ENCODE data around the gene TMEM150A. TPM values are rescaled to one million over a fixed set of nuclear protein-coding genes. Genes with fewer than 3 reads are reported as not detected.

TMEM150A gene, protein sequence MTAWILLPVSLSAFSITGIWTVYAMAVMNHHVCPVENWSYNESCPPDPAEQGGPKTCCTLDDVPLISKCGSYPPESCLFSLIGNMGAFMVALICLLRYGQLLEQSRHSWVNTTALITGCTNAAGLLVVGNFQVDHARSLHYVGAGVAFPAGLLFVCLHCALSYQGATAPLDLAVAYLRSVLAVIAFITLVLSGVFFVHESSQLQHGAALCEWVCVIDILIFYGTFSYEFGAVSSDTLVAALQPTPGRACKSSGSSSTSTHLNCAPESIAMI
- total RNA-seq (2014; rRNA removed; shearing (Covaris generic)): 15.7 and 17.9 TPM in 2 replicates

- Histone ChIP-seq H3K36me3 (replicated peaks; ENCODE audit: control insufficient read depth, insufficient read depth, low read length) (peaks cover under 1% of the 10 kb centered on the region), H3K4me3 (ENCODE audit: insufficient read depth, low read depth, low read length) (peak within 1 kb of the TSS; percentile 94), H3K27me3 (ENCODE audit: control insufficient read depth, insufficient read depth, low read length) (no peaks in the 10 kb centered on the region)
These were observed at the start of gene TMEM150A for GRCh38 chr2:85602476-85603234. Gene TMEM150A (minus strand): TSS chr2:85602698. CDS start chr2:85601948, 750 bp downstream.

GRCh38 chr2:85652056-85652455, 49.6 kb upstream of the TMEM150A start:
- peaks cover 30% of the 10 kb centered on the region for H3K36me3 ChIP-seq (replicated peaks; ENCODE audit: control insufficient read depth, insufficient read depth, low read length)
- no peak for DNase-seq
- no peak overlapping the region for H3K4me3 ChIP-seq (ENCODE audit: insufficient read depth, low read depth, low read length)
- no peaks in the 10 kb centered on the region for H3K27me3 ChIP-seq (ENCODE audit: control insufficient read depth, insufficient read depth, low read length)

More at GRCh38 chr2:85602476-85603234, at the start of gene TMEM150A:
- peak; percentile 97 for DNase-seq

- Histone ChIP-seq H3K4me3 (ENCODE audit: insufficient read depth, low read depth, low read length) (no peak overlapping the region), H3K27me3 (ENCODE audit: control insufficient read depth, insufficient read depth, low read length) (no peaks in the 10 kb centered on the region), H3K36me3 (replicated peaks; ENCODE audit: control insufficient read depth, insufficient read depth, low read length) (peaks cover 31% of the 10 kb centered on the region)
- DNase-seq: no peak
These were observed 48.6 kb upstream of the TMEM150A start for GRCh38 chr2:85651097-85651496.

DNA sequence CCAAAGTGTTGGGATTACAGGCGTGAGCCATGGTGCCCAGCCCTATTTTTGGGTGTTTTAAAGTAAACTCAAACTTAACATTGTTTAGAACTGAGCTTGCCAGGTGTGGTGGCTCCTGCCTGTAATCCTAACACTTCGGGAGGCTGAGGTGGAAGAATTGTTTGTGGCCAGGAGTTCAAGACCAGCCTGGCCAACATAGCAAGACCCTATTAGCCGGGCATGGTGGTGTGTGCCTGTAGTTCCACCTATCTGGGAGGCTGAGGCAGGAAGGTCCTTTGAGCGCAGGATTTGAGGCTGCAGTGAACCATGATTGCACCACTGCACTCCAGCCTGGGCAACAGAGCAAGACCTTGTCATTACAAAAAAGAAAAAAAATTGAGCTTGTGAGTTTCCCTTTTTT, 48.0 kb upstream of the TMEM150A start:
- peaks cover 36% of the 10 kb centered on the region for H3K36me3 ChIP-seq (replicated peaks; ENCODE audit: control insufficient read depth, insufficient read depth, low read length)
- no peak for DNase-seq
- no peak overlapping the region for H3K4me3 ChIP-seq (ENCODE audit: insufficient read depth, low read depth, low read length)
- no peaks in the 10 kb centered on the region for H3K27me3 ChIP-seq (ENCODE audit: control insufficient read depth, insufficient read depth, low read length)

DNA sequence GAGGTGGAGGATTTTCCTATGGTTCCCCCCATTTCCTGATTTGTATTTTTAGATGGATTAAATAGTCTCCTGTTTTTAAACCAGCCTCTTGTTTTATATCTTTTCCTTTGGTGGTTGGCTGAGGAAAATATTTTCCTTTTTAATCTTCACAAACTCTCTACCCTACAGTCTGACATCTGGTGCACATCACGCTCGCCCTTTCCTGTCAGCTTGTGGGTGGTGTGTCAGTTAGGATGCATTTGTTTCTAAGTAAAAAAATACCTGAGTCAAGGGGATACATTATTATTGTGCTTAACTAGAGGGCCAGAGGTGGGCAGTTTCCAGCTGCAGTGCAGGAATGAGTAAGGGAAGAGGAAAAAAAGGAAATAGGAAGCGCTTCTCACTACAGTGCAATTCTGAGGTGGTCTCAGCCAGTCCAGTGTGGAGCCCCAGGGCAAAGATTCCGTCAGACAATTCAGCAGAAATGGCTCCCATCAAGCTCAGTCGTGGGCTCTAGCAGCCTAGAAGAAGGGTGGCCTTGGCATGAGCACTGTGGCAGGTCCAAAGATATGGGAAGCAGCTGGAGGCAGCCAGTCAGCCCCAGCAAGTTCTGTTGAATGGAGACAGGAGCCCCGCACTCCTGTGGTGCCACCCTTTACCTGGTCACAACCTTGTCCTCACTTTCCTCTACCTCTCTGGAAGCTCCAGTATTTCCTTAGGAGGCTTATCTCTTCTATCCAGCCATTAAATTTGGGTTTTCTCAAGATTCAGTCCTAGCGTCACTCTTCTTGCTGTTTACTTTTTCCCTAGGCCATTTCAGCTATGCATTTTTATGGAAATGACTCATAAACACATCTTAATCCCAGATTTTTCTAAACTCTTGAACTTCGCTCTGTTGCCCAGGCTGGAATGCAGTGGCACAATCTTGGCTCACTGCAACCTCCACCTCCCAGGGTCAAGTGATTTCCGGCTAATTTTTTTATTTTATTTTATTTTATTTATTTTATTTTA, 47.0 kb upstream of the TMEM150A start:
- no peak for DNase-seq
- H3K4me3 ChIP-seq (ENCODE audit: insufficient read depth, low read depth, low read length): no peak overlapping the region
- no peaks in the 10 kb centered on the region for H3K27me3 ChIP-seq (ENCODE audit: control insufficient read depth, insufficient read depth, low read length)
- peaks cover 43% of the 10 kb centered on the region for H3K36me3 ChIP-seq (replicated peaks; ENCODE audit: control insufficient read depth, insufficient read depth, low read length)

GRCh38 chr2:85648619-85649018, 46.1 kb upstream of the TMEM150A start:
- Histone ChIP-seq H3K4me3 (ENCODE audit: insufficient read depth, low read depth, low read length) (no peak overlapping the region), H3K36me3 (replicated peaks; ENCODE audit: control insufficient read depth, insufficient read depth, low read length) (peaks cover 45% of the 10 kb centered on the region), H3K27me3 (ENCODE audit: control insufficient read depth, insufficient read depth, low read length) (no peaks in the 10 kb centered on the region)
- peak; percentile 40 for DNase-seq

- Histone ChIP-seq H3K4me3 (ENCODE audit: insufficient read depth, low read depth, low read length) (no peak overlapping the region), H3K36me3 (replicated peaks; ENCODE audit: control insufficient read depth, insufficient read depth, low read length) (peaks cover 47% of the 10 kb centered on the region), H3K27me3 (ENCODE audit: control insufficient read depth, insufficient read depth, low read length) (no peaks in the 10 kb centered on the region)
- no peak for DNase-seq
These were observed 45.5 kb upstream of the TMEM150A start for GRCh38 chr2:85647823-85648526.

DNA sequence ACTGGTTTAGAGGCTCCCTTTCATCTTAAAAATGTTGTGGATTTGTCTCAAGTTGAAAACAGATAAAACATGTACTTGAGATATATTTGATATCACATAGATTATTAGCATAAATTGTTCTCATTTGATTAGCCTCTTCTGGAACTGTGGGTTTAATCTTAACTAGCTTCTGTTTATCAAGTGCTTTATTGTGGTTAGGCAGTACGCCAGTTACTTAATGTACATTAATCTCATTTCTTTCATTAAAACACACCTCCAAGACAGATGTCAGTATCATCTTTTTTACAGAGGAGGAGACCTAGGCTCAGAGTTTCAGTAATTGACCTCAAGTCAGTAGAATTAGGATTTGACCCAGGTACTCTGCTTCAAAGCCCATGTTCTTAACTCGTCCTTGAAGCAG, 43.7 kb upstream of the TMEM150A start:
- no peaks in the 10 kb centered on the region for H3K27me3 ChIP-seq (ENCODE audit: control insufficient read depth, insufficient read depth, low read length)
- H3K4me3 ChIP-seq (ENCODE audit: insufficient read depth, low read depth, low read length): no peak overlapping the region
- no peak for DNase-seq
- peaks cover 54% of the 10 kb centered on the region for H3K36me3 ChIP-seq (replicated peaks; ENCODE audit: control insufficient read depth, insufficient read depth, low read length)

- H3K27me3 ChIP-seq (ENCODE audit: control insufficient read depth, insufficient read depth, low read length): no peaks in the 10 kb centered on the region
- H3K36me3 ChIP-seq (replicated peaks; ENCODE audit: control insufficient read depth, insufficient read depth, low read length): peaks cover 58% of the 10 kb centered on the region
- no peak overlapping the region for H3K4me3 ChIP-seq (ENCODE audit: insufficient read depth, low read depth, low read length)
- DNase-seq: no peak
These were observed 42.4 kb upstream of the TMEM150A start for GRCh38 chr2:85644909-85645308.

DNA sequence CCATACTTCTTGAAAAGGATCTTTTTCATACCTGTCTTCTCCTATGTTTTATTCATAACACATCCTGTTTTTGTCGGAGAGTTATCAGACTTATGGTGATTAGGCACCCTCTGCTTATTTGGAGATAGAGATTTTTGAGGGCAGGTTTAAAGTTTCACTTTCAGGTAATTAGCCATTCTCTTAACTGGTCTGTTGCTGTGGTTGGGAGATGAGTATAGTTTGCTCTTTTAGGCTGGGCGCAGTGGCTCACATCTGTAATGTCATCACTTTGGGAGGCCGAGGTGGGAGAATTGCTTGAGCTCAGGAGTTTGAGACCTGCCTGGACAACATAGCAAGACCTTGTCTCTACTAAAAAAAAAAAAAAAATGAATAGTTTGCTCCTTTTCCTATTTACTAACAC, 40.2 kb upstream of the TMEM150A start:
- H3K4me3 ChIP-seq (ENCODE audit: insufficient read depth, low read depth, low read length): no peak overlapping the region
- peaks cover 52% of the 10 kb centered on the region for H3K36me3 ChIP-seq (replicated peaks; ENCODE audit: control insufficient read depth, insufficient read depth, low read length)
- DNase-seq: no peak
- no peaks in the 10 kb centered on the region for H3K27me3 ChIP-seq (ENCODE audit: control insufficient read depth, insufficient read depth, low read length)

GRCh38 chr2:85635636-85636035, 33.1 kb upstream of the TMEM150A start:
- DNase-seq: no peak
- Histone ChIP-seq H3K27me3 (ENCODE audit: control insufficient read depth, insufficient read depth, low read length) (no peaks in the 10 kb centered on the region), H3K36me3 (replicated peaks; ENCODE audit: control insufficient read depth, insufficient read depth, low read length) (peaks cover 41% of the 10 kb centered on the region), H3K4me3 (ENCODE audit: insufficient read depth, low read depth, low read length) (no peak overlapping the region)

DNA sequence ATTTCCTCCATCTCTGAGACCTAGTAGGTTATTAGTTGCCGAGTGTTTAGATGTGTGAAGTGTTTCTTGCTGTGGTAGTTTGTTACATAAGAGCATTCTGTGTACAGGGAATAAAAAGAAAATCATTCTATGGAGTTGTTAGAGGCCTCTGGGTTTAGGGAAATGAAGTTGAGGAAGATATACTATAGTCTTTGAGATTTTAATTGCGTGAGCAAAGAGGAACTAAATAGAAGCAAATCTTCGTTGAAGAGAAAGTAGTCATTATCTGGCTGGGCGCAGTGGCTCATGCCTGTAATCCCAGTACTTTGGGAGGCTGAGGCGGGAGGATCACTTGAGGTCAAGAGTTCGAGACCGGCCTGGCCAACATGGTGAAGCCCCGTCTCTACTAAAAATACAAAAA, 32.5 kb upstream of the TMEM150A start:
- DNase-seq: no peak
- Histone ChIP-seq H3K36me3 (replicated peaks; ENCODE audit: control insufficient read depth, insufficient read depth, low read length) (peaks cover 42% of the 10 kb centered on the region), H3K4me3 (ENCODE audit: insufficient read depth, low read depth, low read length) (no peak overlapping the region), H3K27me3 (ENCODE audit: control insufficient read depth, insufficient read depth, low read length) (no peaks in the 10 kb centered on the region)

- peaks cover 31% of the 10 kb centered on the region for H3K36me3 ChIP-seq (replicated peaks; ENCODE audit: control insufficient read depth, insufficient read depth, low read length)
These were observed 28.8 kb upstream of the TMEM150A start for GRCh38 chr2:85631316-85631715.

DNA sequence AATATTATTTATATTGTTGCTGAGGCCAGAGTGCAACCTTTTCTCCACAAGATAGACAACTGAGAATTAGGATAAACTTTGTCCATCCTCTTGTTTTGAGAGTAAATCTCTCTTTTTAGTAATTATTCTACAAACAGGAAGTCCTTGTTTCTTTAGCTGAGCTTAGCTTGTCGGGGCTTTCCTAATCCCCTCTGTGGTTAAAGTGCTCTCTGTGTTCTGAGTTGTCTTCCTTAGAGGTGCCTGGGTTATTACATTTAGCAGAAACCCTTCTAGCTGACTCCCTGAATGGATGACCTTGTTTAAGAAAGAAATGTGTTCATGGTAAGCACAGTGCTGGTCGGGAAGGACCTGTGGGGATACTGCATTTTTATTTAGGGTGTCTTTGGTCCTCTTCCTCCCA, 26.2 kb upstream of the TMEM150A start:
- Histone ChIP-seq H3K36me3 (replicated peaks; ENCODE audit: control insufficient read depth, insufficient read depth, low read length) (peaks cover 39% of the 10 kb centered on the region), H3K27me3 (ENCODE audit: control insufficient read depth, insufficient read depth, low read length) (no peaks in the 10 kb centered on the region), H3K4me3 (ENCODE audit: insufficient read depth, low read depth, low read length) (no peak overlapping the region)
- no peak for DNase-seq

More at GRCh38 chr2:85631316-85631715, 28.8 kb upstream of the TMEM150A start:
- no peak for DNase-seq
- H3K4me3 ChIP-seq (ENCODE audit: insufficient read depth, low read depth, low read length): no peak overlapping the region
- no peaks in the 10 kb centered on the region for H3K27me3 ChIP-seq (ENCODE audit: control insufficient read depth, insufficient read depth, low read length)

All from H7 (cell line).